ENCODE measurements around the gene TACR1.
"Not testable (repeated sequence)": the region's sequence is repeated elsewhere in the genome, so short reads cannot be mapped to it uniquely, and the experiment has no call there.

TACR1 gene

DNA sequence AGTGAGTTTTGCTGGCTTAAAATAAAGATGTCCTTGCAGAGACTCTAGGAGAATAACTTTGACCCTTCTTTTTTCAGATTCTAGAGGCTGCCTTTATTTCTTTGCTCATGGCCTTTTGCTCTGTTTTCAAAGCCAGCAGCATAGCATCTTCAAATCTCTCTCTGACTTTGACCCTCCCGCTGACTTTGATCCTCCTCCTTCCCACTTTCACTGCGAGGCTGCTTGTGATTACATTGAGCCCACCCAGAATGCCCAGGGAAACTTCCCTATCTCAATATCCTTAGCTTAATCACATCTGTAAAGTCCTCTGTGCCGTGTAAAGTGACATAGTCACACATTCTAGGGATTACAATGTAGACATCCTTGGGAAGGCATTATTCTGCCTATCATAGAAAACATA lies 23.9 kb downstream of the TACR1 start:
- H3K4me3 ChIP-seq, result no peak overlapping the region
- TF ChIP-seq, protein P1, sequence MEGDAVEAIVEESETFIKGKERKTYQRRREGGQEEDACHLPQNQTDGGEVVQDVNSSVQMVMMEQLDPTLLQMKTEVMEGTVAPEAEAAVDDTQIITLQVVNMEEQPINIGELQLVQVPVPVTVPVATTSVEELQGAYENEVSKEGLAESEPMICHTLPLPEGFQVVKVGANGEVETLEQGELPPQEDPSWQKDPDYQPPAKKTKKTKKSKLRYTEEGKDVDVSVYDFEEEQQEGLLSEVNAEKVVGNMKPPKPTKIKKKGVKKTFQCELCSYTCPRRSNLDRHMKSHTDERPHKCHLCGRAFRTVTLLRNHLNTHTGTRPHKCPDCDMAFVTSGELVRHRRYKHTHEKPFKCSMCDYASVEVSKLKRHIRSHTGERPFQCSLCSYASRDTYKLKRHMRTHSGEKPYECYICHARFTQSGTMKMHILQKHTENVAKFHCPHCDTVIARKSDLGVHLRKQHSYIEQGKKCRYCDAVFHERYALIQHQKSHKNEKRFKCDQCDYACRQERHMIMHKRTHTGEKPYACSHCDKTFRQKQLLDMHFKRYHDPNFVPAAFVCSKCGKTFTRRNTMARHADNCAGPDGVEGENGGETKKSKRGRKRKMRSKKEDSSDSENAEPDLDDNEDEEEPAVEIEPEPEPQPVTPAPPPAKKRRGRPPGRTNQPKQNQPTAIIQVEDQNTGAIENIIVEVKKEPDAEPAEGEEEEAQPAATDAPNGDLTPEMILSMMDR (IDR thresholded peaks at IDR 0.05), result no peak
- no peak for DNase-seq (ENCODE audit: low spot score)
- no peak overlapping the region for H3K27ac ChIP-seq

DNA sequence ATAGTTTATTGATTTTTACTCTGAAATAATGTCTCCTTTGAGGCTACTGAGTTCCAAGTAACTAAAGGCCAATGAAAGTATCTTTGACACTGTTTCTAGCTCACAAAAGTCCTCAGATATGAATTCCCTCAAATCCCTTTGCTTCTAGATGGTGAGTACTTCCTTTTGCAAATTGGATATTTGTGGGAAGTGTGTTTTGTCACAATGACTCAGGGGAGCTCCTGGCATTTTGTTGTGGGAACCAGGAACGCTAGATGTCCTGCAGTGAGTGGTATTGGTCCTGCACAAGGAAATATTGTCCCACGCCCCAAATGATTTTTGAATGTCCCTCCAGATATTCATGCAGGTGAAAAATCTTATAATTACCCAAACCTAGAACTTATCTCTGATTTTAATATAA lies 24.3 kb downstream of the TACR1 start:
- Histone ChIP-seq H3K27ac (no peak overlapping the region), H3K4me3 (no peak overlapping the region)
- TF ChIP-seq, protein P1 (IDR thresholded peaks at IDR 0.05), result no peak
- DNase-seq (ENCODE audit: low spot score), result no peak

DNA sequence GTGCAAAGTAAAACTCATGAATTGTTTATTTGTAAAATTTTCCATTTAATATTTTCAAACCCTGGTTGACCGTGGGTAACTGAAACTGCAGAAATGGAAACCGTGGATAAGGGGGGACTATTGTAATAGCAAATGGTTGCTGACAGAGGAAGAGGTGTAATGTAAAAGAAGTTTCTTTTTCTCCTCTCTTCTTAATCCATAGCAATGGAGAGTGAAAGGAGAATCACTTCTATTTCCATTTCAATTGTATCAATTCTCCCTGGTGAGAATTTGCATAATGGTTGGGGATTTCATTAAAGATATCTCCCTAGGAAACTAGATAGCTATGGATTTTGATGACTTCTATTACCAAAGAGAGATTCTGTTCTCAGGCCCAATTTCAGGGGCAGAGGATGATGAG lies 24.8 kb downstream of the TACR1 start:
- no peak overlapping the region for H3K27ac ChIP-seq
- TF ChIP-seq, protein P1 (IDR thresholded peaks at IDR 0.05), result no peak
- H3K4me3 ChIP-seq, result no peak overlapping the region
- no peak for DNase-seq (ENCODE audit: low spot score)

DNA sequence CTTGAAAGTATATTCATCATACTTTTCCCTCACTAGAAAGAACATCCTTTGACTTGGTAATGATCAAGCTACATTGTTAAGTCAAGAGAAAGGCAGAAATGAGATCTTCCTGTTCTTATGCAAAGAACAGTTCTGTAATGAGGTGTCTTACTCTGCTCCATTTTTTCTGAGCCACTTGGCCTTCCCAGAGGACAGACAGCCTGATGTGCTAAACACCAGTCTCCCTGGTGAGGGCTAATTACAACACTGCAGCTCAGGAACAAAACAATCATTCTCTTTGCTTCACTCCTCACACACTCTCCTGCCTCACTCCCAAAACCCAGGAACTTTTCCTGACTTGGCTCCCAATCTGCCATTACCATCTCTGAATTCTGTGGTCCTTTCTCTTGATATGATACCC lies 25.6 kb downstream of the TACR1 start:
- no peak overlapping the region for H3K27ac ChIP-seq
- TF ChIP-seq, protein P1 (IDR thresholded peaks at IDR 0.05), result no peak
- no peak overlapping the region for H3K4me3 ChIP-seq
- no peak for DNase-seq (ENCODE audit: low spot score)

DNA sequence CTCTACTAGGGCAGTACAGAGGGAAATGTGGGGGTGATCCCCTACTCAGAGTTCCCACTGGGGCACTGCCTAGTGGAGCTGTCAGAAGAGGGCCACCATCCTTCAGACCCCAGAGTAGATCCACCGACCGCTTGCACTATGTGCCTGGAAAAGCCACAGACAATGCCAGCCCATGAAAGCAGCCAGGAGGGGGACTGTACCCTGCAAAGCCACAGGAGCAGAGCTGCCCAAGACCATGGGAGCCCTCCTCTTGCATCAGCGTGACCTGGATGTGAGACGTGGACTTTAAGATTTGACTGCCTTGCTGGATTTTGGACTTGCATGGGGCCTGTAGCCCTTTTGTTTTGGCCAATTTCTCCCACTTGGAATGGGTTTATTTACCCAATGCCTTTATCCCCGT lies 27.9 kb downstream of the TACR1 start:
- not testable (repeated sequence) for H3K27ac ChIP-seq; H3K4me3 ChIP-seq; DNase-seq (ENCODE audit: low spot score)

DNA sequence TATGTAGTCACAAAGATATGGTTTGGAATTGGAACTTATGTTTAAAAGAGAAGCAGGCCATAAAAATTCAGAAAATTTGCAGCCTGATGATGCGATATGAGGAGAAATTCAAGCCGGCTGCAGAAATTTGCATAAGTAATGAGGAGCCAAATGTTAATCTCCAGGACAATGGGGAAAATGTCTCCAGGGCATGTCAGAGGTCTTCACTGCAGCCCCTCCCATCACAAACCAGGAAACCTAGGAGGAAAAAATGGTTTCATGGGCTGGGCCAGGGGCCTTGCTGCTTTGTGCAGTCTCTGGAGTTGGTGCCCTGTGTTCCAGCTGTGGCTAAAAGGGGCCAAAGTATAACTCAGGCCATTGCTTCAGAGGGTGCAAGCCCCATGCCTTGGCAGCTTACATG lies 28.4 kb downstream of the TACR1 start:
- Histone ChIP-seq H3K4me3 (no peak overlapping the region), H3K27ac (no peak overlapping the region)
- TF ChIP-seq, protein P1 (IDR thresholded peaks at IDR 0.05), result no peak
- no peak for DNase-seq (ENCODE audit: low spot score)

DNA sequence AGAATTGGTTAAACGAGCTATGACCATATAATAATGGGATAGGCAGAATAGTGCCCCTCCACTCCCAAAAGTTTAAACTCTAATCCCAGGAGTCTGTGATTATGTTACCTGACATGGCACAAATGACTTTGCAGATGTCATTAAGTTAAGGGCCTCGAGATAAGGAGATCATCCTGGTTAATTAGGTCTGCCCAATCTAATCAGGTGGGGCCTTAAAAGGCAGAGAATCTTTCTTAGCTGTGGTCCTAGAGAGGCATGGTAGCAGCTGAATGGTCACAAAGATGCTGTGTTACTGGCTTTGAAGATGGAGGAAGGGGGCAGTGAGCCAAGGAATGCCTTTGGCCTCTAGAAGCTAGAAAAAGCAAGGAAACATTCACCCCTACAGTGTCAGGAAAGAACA lies 31.1 kb downstream of the TACR1 start:
- H3K27ac ChIP-seq, result no peak overlapping the region
- H3K4me3 ChIP-seq, result no peak overlapping the region
- TF ChIP-seq, protein P1 (IDR thresholded peaks at IDR 0.05), result no peak
- no peak for DNase-seq (ENCODE audit: low spot score)

DNA sequence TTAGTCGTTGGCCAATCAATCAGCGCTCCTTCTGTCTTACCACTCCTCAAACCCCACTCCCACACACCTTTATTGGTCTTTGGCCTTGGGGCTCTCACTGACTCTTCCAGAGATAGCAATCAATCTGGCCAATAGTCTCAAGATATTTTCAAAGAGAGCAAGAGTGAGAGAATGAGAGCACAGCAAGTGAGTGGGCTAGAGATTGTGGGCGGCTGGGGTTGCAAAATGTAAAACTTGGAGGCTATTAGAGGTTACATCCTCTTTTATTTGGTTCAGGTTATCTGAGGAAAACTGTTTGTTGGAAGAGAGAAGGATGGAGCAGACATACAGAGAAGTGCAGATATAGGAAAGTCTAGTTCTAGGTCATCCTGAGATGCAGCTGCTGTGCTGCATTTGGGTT lies 32.8 kb downstream of the TACR1 start:
- H3K27ac ChIP-seq, result no peak overlapping the region
- no peak for DNase-seq (ENCODE audit: low spot score)
- TF ChIP-seq, protein P1 (IDR thresholded peaks at IDR 0.05), result no peak
- H3K4me3 ChIP-seq, result no peak overlapping the region
